ENCODE measurements around the gene RUNX2. TPM values are rescaled to one million over a fixed set of nuclear protein-coding genes. Genes with fewer than 3 reads are reported as not detected.

Gene RUNX2
- total and polyA plus RNA-seq, 9 of the 15 experiments (the other 6 are each of a cell fraction or from before 2014, with no cell fraction given) = 0.29 to 1.00 (median 0.43) TPM

GRCh38 chr6:45605971-45606370, 277.8 kb downstream of the RUNX2 start (continued):
- TF ChIP-seq ZNF318 (IDR thresholded peaks at IDR 0.05; ENCODE audit: borderline replicate concordance in 1 of 2, low read depth in 1 of 2) (no peak), ZNF217 (CRISPR knock-in tag; IDR thresholded peaks at IDR 0.05) (no peak), TFAP4 (CRISPR knock-in tag; IDR thresholded peaks at IDR 0.05; ENCODE audit: borderline replicate concordance) (no peak), ZNF707 (CRISPR knock-in tag; conservative IDR thresholded peaks at IDR 0.05) (no peak), SAFB2 (IDR thresholded peaks at IDR 0.05; ENCODE audit: borderline replicate concordance, low read depth, low read length, severe bottlenecking) (no peak), YY1 (IDR thresholded peaks at IDR 0.05; ENCODE audit: borderline replicate concordance in 1 of 3, control insufficient read depth in 1 of 3, extremely low read depth in 1 of 3, insufficient read depth in 3 of 3, insufficient read length in 1 of 3, insufficient replicate concordance in 2 of 3, low read depth in 1 of 3, low read length in 2 of 3) (no peak), ZBTB26 (CRISPR knock-in tag; IDR thresholded peaks at IDR 0.05) (no peak), PPARD (CRISPR knock-in tag; IDR thresholded peaks at IDR 0.05) (no peak), IFI16 (CRISPR knock-in tag; IDR thresholded peaks at IDR 0.05) (no peak)

All from K562 (cell line).